Colonic mucosa (tissue), 4 donors: Measurements from ENCODE around the gene KDM3A. TPM values are rescaled to one million over a fixed set of nuclear protein-coding genes. Genes with fewer than 3 reads are reported as not detected.

Experiments used
- DNase-seq: peaks from one replicate; pipeline ENCODE4 v3.0.0-alpha.2; 2020
- H3K27ac ChIP-seq: fragments of 200-600 bp; one replicate; pipeline ENCODE4 v1.8.0; 2021
- H3K27me3 ChIP-seq: fragments of 200-600 bp; one replicate; pipeline ENCODE4 v1.8.0; 2021
- H3K36me3 ChIP-seq: fragments of 200-600 bp; one replicate; pipeline ENCODE4 v1.8.0; 2021
- H3K4me1 ChIP-seq: fragments of 200-600 bp; one replicate; pipeline ENCODE4 v1.8.0; 2021; ENCODE audit warnings: mild to moderate bottlenecking
- H3K4me3 ChIP-seq: fragments of 200-600 bp; one replicate; pipeline ENCODE4 v1.8.0; 2021
- H3K9ac ChIP-seq, 2 donors: one replicate each; pipeline ENCODE4 v1.7.0; 2013; ENCODE audit warnings: control low read depth in 2 of 2, low read depth in 2 of 2, low read length in 2 of 2
- H3K9me3 ChIP-seq: fragments of 200-600 bp; one replicate; pipeline ENCODE4 v1.8.0; 2021
- intact Hi-C: fragments of 100-400 bp; cut with DNase I; formaldehyde crosslinking; loops from one replicate; pipeline ENCODE4 v1.14.1; 2022
- total RNA-seq, 2 donors: library from RNA; stranded (reverse); fragmentation: NEBNext Ultra II Directional in 1 of 2; extraction: Animal tissue kit (Norgen Biotek cat#: 25700) in 1 of 2; gene quantifications; one replicate each; pipeline ENCODE4 v1.2.1, GENCODE V29; 2021
- TF ChIP-seq, protein P1 (sequence below): fragments of 200-600 bp; IDR thresholded peaks from one replicate; pipeline ENCODE4 v1.8.0; 2022; ENCODE audit warnings: antibody characterized with exemption, mild to moderate bottlenecking
- donor health status: healthy.
- donor health status: DM: no; HTN: no; CAD: no.
- donor health status: DM: no; HTN: no; CAD: no.

Gene KDM3A
- total RNA-seq, 2 donors from 2014 or later = 35.9 to 101 TPM

DNA sequence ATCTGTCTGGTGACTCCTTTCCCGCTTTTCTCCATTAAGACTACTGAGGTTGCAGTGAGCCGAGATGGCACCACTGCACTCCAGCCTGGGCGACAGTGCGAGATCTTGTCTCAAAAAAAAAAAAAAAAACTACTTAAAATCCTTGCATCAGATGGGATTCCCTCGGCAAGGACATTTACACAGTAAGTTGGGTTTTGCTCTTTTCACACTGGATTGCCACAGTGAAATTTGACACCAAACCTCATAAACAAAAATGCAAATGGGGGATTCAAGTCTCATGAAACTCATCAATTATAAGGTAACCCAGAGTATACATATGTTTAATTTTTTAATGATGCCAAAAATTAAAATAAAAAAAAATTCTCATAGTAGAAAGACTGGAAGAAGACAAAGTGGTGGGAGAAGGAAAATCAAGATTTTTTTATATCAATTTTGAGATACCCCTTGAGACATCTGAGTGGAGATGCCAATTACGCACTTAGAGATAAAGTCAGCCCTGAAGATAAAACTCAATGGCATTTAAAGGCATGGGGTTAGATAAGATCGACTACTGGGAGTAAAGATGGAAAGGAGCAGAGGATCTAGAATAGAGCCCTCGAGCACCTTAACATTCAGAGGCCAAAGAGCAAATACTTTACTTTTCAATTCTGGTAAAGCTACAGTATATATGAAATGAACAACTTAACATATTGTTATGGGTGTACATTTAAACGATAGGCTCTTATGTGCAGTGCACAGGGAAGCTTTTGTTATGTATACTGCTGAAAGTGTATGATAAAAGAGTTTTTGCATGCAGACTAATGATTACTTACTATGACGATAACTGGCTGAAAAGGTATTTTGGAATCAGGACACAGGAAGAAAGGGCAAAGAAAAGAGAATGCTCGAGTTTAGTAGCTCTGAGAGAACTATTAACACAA, 84.5 kb downstream of the KDM3A start:
- no peaks in the 10 kb centered on the region for H3K36me3 ChIP-seq
- H3K27ac ChIP-seq = no peak overlapping the region
- intact Hi-C loops = no loop called here
- no peaks in the 10 kb centered on the region for H3K27me3 ChIP-seq
- no peak for DNase-seq
- TF ChIP-seq, protein P1, sequence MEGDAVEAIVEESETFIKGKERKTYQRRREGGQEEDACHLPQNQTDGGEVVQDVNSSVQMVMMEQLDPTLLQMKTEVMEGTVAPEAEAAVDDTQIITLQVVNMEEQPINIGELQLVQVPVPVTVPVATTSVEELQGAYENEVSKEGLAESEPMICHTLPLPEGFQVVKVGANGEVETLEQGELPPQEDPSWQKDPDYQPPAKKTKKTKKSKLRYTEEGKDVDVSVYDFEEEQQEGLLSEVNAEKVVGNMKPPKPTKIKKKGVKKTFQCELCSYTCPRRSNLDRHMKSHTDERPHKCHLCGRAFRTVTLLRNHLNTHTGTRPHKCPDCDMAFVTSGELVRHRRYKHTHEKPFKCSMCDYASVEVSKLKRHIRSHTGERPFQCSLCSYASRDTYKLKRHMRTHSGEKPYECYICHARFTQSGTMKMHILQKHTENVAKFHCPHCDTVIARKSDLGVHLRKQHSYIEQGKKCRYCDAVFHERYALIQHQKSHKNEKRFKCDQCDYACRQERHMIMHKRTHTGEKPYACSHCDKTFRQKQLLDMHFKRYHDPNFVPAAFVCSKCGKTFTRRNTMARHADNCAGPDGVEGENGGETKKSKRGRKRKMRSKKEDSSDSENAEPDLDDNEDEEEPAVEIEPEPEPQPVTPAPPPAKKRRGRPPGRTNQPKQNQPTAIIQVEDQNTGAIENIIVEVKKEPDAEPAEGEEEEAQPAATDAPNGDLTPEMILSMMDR = no peak
- H3K4me3 ChIP-seq = no peak overlapping the region
- H3K9ac ChIP-seq = no peak overlapping the region
- H3K4me1 ChIP-seq = no peaks in the 10 kb centered on the region
- H3K9me3 ChIP-seq = no peaks in the 10 kb centered on the region

DNA sequence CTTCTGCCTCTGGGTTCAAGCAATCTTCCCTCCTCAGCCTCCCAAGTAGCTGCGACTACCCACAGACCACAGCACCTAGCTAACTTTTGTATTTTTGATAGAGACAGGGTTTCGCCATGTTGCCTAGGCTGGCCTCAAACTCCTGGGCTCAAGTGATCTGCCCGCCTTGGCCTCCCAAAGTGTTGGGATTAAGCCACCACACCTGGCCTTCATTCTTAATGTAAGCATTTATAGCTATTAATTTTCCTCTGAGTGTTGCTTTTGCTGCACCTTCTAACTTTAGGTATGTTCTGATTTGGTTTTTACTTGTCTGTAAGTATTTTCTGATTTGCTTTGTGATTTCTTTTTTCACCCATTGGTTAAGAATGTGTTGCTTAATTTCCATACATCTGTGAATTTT, 92.4 kb downstream of the KDM3A start:
- no peak for DNase-seq
- Histone ChIP-seq H3K27ac (no peak overlapping the region), H3K9me3 (no peaks in the 10 kb centered on the region), H3K4me3 (no peak overlapping the region), H3K27me3 (no peaks in the 10 kb centered on the region), H3K4me1 (no peaks in the 10 kb centered on the region), H3K36me3 (no peaks in the 10 kb centered on the region), H3K9ac (no peak overlapping the region)
- TF ChIP-seq, protein P1 = no peak
- intact Hi-C loops = no loop called here

DNA sequence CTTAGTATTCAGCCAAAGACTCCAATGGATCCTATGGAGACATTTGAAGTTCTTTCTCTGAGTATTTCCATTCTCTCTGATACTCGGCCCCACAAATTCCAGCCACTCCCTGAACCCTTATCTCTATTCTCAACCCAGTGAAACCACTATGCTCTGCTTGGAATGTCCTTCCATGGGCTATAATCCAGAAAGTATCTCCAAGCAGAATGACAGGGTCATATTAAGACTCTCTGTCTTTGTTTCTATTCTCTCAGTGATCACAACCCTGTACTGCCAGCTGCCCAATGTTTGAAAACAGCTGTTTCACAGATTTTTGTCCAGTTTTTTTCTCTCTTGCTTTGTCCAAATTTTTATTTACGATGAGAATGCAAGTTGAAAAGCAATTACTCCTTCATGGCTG, 100.2 kb downstream of the KDM3A start:
- DNase-seq = no peak
- Histone ChIP-seq H3K4me3 (no peak overlapping the region), H3K36me3 (no peaks in the 10 kb centered on the region), H3K9me3 (no peaks in the 10 kb centered on the region), H3K4me1 (no peaks in the 10 kb centered on the region), H3K27ac (no peak overlapping the region), H3K9ac (no peak overlapping the region), H3K27me3 (no peaks in the 10 kb centered on the region)
- TF ChIP-seq, protein P1 = no peak
- intact Hi-C loops = no loop called here

Other genes with a start within 250 kb of the KDM3A start
- gene IMMT, start 245.9 kb upstream of the KDM3A start, total RNA-seq = 100 to 1,000 TPM; 125 to 127 TPM
- 10 to 100 TPM; 88.1 to 88.9 TPM for gene MRPL35, start 241.9 kb upstream of the KDM3A start, total RNA-seq
- gene REEP1, start 103.7 kb upstream of the KDM3A start, total RNA-seq = 1 to 10 TPM; 1.8 to 5.7 TPM
- 100 to 1,000 TPM; 115 to 186 TPM for gene CHMP3, start 122.1 kb downstream of the KDM3A start, total RNA-seq
- gene RNF103, start 182.5 kb downstream of the KDM3A start, total RNA-seq = 10 to 100 TPM; 41.0 to 58.7 TPM